ENCODE results near the gene AP1B1. TPM values are rescaled to one million over a fixed set of nuclear protein-coding genes. Genes with fewer than 3 reads are reported as not detected.
"Not testable (repeated sequence)": the region's sequence is repeated elsewhere in the genome, so short reads cannot be mapped to it uniquely, and the experiment has no call there.

The AP1B1 gene
- total and polyA plus RNA-seq, 2 experiments from 2014 or later = 46.6 to 50.1 TPM

- no peak for DNase-seq (ENCODE audit: low spot score)
- Histone ChIP-seq H3K4me1 (ENCODE audit: insufficient read depth) (peaks cover 9% of the 10 kb centered on the region), H3K36me3 (replicated peaks; ENCODE audit: insufficient read depth, low read depth) (no peaks in the 10 kb centered on the region), H3K9me3 (ENCODE audit: low read depth) (no peaks in the 10 kb centered on the region), H3K79me2 (peaks cover 45% of the 10 kb centered on the region), H2AFZ (no peak overlapping the region), H3K4me2 (no peak overlapping the region), H4K20me1 (ENCODE audit: insufficient read depth, poor library complexity, severe bottlenecking) (peaks cover 4% of the 10 kb centered on the region), H3K27ac (no peak overlapping the region), H3K4me3 (no peak overlapping the region), H3K9me2 (replicated peaks; ENCODE audit: insufficient read depth) (no peaks in the 10 kb centered on the region), H3K27me3 (no peaks in the 10 kb centered on the region)
- 94% methylated on average over 6 of the region's 6 CpGs for WGBS (ENCODE audit: low lambda C conversion rate, missing lambda C conversion rate)
- TF ChIP-seq EZH2 (IDR thresholded peaks at IDR 0.05; ENCODE audit: borderline replicate concordance) (no peak), EZH2phosphoT487 (IDR thresholded peaks at IDR 0.05; ENCODE audit: low read depth, severe bottlenecking, unreplicated experiment) (no peak), CTCF (IDR thresholded peaks at IDR 0.05; ENCODE audit: poor library complexity) (no peak)
Observed at GRCh38 chr22:29374401-29374800, 14.0 kb downstream of the AP1B1 start.

- no peak overlapping the region for H3K27ac ChIP-seq
- H3K4me3 ChIP-seq = no peak overlapping the region
Observed at GRCh38 chr22:29370537-29370936, 17.8 kb downstream of the AP1B1 start.

GRCh38 chr22:29369460-29369859 is 18.9 kb downstream of the AP1B1 start:
- no peaks in the 10 kb centered on the region for H3K9me3 ChIP-seq (ENCODE audit: low read depth)
- peaks cover 29% of the 10 kb centered on the region for H3K79me2 ChIP-seq
- TF ChIP-seq EZH2 (IDR thresholded peaks at IDR 0.05; ENCODE audit: borderline replicate concordance) (no peak), EZH2phosphoT487 (IDR thresholded peaks at IDR 0.05; ENCODE audit: low read depth, severe bottlenecking, unreplicated experiment) (no peak), CTCF (IDR thresholded peaks at IDR 0.05; ENCODE audit: poor library complexity) (no peak)
- DNase-seq (ENCODE audit: low spot score) = peak; percentile 77
- no peak overlapping the region for H3K4me2 ChIP-seq
- no peaks in the 10 kb centered on the region for H3K36me3 ChIP-seq (replicated peaks; ENCODE audit: insufficient read depth, low read depth)
- H2AFZ ChIP-seq = no peak overlapping the region
- no peak overlapping the region for H3K4me3 ChIP-seq
- no peaks in the 10 kb centered on the region for H3K27me3 ChIP-seq
- H3K9me2 ChIP-seq (replicated peaks; ENCODE audit: insufficient read depth) = no peaks in the 10 kb centered on the region
- peaks cover 9% of the 10 kb centered on the region for H3K4me1 ChIP-seq (ENCODE audit: insufficient read depth)
- peaks cover 5% of the 10 kb centered on the region for H4K20me1 ChIP-seq (ENCODE audit: insufficient read depth, poor library complexity, severe bottlenecking)
- WGBS (ENCODE audit: low lambda C conversion rate, missing lambda C conversion rate) = 52% methylated on average over 9 of the region's 9 CpGs
- peak overlapping the region; percentile 51 for H3K27ac ChIP-seq

More at GRCh38 chr22:29370537-29370936, 17.8 kb downstream of the AP1B1 start:
- no peaks in the 10 kb centered on the region for H3K9me2 ChIP-seq (replicated peaks; ENCODE audit: insufficient read depth)
- H3K27me3 ChIP-seq = no peaks in the 10 kb centered on the region
- H3K4me1 ChIP-seq (ENCODE audit: insufficient read depth) = peaks cover 9% of the 10 kb centered on the region
- no peak overlapping the region for H3K4me2 ChIP-seq
- no peak overlapping the region for H2AFZ ChIP-seq
- DNase-seq (ENCODE audit: low spot score) = no peak
- no peak for TF ChIP-seq CTCF (IDR thresholded peaks at IDR 0.05; ENCODE audit: poor library complexity)
- TF ChIP-seq EZH2 (IDR thresholded peaks at IDR 0.05; ENCODE audit: borderline replicate concordance) = no peak
- TF ChIP-seq EZH2phosphoT487 (IDR thresholded peaks at IDR 0.05; ENCODE audit: low read depth, severe bottlenecking, unreplicated experiment) = no peak
- H3K79me2 ChIP-seq = peaks cover 38% of the 10 kb centered on the region
- H3K9me3 ChIP-seq (ENCODE audit: low read depth) = no peaks in the 10 kb centered on the region
- WGBS (ENCODE audit: low lambda C conversion rate, missing lambda C conversion rate) = 64% methylated on average over 7 of the region's 7 CpGs
- peaks cover 6% of the 10 kb centered on the region for H4K20me1 ChIP-seq (ENCODE audit: insufficient read depth, poor library complexity, severe bottlenecking)
- no peaks in the 10 kb centered on the region for H3K36me3 ChIP-seq (replicated peaks; ENCODE audit: insufficient read depth, low read depth)

- H4K20me1 ChIP-seq (ENCODE audit: insufficient read depth, poor library complexity, severe bottlenecking) = no peaks in the 10 kb centered on the region
- no peaks in the 10 kb centered on the region for H3K4me1 ChIP-seq (ENCODE audit: insufficient read depth)
- TF ChIP-seq CTCF (IDR thresholded peaks at IDR 0.05; ENCODE audit: poor library complexity) (peak; percentile 62), EZH2phosphoT487 (IDR thresholded peaks at IDR 0.05; ENCODE audit: low read depth, severe bottlenecking, unreplicated experiment) (no peak), EZH2 (IDR thresholded peaks at IDR 0.05; ENCODE audit: borderline replicate concordance) (no peak)
- H3K27me3 ChIP-seq = no peaks in the 10 kb centered on the region
- WGBS (ENCODE audit: low lambda C conversion rate, missing lambda C conversion rate) = 55% methylated on average over 9 of the region's 9 CpGs
- no peak overlapping the region for H3K27ac ChIP-seq
- H3K9me3 ChIP-seq (ENCODE audit: low read depth) = no peaks in the 10 kb centered on the region
- peak; percentile 75 for DNase-seq (ENCODE audit: low spot score)
- no peak overlapping the region for H3K4me2 ChIP-seq
- no peaks in the 10 kb centered on the region for H3K79me2 ChIP-seq
- H3K4me3 ChIP-seq = no peak overlapping the region
- no peaks in the 10 kb centered on the region for H3K36me3 ChIP-seq (replicated peaks; ENCODE audit: insufficient read depth, low read depth)
- H3K9me2 ChIP-seq (replicated peaks; ENCODE audit: insufficient read depth) = no peaks in the 10 kb centered on the region
- no peak overlapping the region for H2AFZ ChIP-seq
Observed at GRCh38 chr22:29359469-29359868, 28.9 kb downstream of the AP1B1 start.

GRCh38 chr22:29357193-29357890 is 31.0 kb downstream of the AP1B1 start:
- H3K36me3 ChIP-seq (replicated peaks; ENCODE audit: insufficient read depth, low read depth) = not testable (repeated sequence)

More at GRCh38 chr22:29357193-29357890, 31.0 kb downstream of the AP1B1 start:
- not testable (repeated sequence) for H4K20me1 ChIP-seq (ENCODE audit: insufficient read depth, poor library complexity, severe bottlenecking); H3K9me2 ChIP-seq (replicated peaks; ENCODE audit: insufficient read depth); DNase-seq (ENCODE audit: low spot score); H3K27ac ChIP-seq; H3K9me3 ChIP-seq (ENCODE audit: low read depth); H3K4me2 ChIP-seq; H3K79me2 ChIP-seq; H3K4me3 ChIP-seq; H2AFZ ChIP-seq; H3K4me1 ChIP-seq (ENCODE audit: insufficient read depth); H3K27me3 ChIP-seq
- 97% methylated on average over 12 of the region's 12 CpGs for WGBS (ENCODE audit: low lambda C conversion rate, missing lambda C conversion rate)
